Measurements from ENCODE around the gene HOXB4.

HOXB4 gene

DNA sequence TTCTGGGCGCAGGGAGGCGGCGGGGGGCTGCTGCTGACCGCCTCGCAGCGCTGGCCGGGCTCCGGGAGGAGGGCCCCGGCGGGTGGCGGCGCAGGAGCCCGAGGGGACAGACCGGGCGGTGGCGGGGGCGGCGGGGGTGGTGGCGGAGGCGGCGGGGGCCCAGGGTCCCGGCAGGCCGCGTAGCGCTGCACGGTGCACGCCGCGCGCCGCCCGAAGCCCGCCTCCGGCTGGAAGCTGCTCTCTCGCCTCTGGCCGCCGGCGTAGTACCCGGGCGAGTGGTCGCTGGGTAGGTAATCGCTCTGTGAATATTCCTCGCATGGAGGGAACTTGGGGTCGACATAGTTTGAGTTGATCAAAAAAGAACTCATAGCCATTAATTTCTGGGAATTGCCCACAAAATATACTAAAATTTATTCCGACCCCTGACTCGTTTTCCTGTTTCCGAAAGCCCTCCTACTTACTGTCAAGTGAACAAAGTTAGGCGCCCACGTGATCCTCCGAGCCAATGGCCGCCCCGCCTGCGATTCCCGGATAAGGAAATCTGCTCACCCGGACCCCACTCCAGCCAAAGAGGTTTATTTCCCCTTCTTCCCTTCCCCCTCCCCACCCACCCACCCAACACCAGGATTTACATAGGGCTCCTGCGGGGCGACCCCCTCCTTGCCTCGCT is at the start of gene HOXB4:
Gene HOXB4 (minus strand): TSS at position 405 of the 670 bp plus-strand sequence. CDS start 31 bp downstream, at position 374.
- no peak for DNase-seq (ENCODE audit: low read depth in 3 of 3)

DNA sequence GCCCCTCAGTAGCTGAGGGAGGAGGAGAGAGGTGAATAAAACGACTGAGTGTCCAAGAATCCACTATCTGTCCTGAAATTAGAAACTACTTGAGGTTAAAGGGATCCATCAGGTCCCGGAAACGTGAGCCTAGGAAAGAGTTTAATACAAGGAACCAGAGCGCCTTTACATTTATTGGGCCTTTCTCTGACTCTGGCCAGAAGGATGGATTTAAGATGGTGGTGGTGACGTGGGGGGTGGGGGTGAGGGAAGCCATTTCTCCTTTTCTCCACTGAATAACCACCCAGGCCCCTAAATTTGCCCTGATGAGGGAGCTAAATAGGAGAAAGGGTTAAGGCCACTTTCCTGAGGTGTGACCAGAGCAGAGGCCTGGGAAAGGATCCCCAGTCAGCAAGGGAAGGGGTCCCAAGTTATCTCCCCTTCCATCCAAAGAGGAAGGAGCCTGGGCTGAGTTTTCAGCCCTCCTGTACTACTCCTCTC is 49.0 kb upstream of the HOXB4 start:
- no peak for DNase-seq (ENCODE audit: low read depth in 3 of 3)

DNA sequence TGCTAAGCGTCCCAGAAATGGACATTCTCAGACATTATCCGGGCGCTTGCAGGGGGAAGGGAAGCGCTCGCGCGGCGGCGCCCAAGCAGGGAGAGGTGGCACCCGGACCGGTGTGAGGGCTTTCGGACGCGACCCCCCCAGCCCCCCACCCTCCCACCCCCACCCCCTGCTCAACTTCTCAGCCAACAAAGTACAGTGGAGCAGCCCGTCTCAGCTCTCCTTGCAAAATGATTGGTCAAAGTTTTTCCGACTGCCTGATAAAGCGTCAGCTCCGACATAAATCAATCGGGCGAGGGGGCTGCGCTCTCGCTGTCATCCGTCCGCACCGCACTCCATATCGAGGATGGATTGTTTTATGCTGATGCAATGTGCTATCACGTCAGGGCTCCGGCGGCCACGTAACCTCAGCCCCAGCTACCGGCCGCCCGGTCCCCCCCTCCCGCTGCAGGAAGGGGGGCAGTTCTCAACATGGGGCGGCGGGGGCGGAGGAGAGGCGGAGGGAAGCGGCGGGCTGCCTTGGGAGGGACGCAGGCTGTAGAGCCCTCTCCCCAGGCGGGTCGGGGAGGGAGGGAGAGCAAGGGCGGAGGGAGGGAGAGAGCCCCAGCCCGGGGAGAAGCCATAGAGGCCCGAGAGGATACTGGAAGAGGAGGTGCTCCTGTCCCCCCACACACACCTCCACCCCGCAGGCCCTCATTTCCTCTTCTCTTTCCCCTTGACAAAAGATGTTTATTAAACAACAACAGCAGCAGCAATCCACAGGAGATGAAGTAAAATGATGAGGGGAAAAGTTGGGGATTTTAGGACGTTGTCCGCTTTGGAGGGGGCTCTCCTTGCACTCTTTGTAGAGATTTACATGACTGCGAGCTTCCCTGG is 48.3 kb upstream of the HOXB4 start, which contains the start of gene HOXB9:
Gene HOXB9 (minus strand): TSS at position 114 of the 873 bp plus-strand sequence. CDS start 89 bp downstream, at position 25.
- no peak for DNase-seq (ENCODE audit: low read depth in 3 of 3)

DNA sequence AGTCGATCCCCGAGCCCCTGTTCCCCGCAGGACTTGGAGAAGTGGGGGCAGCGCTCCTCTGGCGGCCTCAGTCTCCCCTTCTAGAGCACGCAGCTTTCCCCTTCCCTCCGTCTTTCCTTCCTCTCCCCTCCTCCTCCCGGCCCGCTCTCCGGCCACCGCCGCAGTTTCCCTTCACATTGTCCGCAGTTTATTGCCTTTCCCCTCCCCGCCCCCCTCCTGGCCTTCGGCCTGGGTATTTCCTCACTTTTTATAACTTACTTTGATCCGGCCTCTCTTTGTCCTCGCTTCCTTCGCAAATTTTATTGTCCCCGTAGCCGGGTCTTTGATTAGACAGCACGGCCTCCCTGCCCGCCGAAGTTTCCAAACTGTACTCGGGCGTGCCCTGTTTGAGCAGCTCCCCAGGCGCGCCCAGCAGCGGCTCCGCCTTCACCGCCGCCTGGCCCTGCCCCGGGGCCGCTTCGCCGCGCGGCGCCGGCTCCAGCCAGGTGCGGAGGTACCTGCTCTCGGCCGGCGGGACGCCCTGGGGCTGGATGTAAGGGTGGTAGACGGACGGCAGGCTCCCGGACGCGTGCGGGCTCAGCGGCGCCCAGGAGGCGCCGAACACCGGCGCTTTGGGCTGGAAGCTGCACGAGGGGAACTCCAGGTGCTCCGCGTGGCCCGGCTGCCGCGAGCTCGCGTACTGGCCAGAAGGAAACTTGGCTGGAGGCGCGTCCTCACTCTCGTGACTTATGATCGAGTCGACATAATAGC is 47.5 kb upstream of the HOXB4 start:
- DNase-seq (ENCODE audit: low read depth in 3 of 3), result no peak

DNA sequence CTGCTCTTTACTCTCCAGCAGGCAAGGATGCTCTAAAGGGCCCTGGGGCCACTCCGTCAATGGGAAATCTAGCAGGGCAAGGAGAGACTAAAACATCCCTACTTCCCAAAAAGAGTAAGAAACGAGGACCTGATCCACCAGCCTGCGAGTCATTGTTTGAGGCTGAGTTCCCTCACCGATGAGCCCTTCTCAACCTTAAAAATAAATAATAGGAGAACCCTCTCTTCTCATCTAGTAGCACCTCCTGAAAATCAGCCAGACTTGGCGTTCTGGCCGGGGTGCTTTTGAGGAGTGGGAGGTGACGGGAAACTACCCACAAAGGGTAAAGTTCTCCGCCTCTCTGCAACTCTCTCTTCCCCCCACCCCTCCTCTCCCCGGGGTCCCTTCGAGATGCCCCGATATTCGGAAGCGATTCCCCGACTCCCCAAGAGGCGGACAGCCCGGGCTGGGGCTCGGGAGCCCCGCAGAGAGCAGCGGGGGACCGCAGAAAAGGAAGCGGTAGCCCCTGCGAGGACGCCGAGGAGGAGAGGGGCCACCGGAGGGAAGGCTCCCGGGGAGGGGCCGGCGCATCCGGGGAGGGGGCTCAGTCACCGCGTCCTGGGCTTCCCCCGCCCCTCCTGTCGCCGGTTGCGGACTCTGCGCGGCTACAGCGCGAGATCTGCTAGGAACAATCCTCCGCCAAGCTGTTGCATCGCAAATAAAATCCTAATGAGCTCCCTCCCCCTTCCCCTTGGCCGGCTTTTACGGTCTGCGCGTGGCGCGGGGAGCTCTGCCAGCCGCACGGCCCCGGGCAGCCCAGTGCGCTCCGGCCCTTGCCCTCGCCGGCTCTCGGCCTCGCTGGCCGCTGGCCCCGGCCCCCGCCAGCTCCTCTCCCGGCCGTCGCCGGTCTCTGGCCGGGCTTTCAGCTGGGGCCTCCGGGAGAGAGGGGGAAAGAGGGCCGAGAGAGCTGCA is 46.7 kb upstream of the HOXB4 start:
- no peak for DNase-seq (ENCODE audit: low read depth in 3 of 3)

DNA sequence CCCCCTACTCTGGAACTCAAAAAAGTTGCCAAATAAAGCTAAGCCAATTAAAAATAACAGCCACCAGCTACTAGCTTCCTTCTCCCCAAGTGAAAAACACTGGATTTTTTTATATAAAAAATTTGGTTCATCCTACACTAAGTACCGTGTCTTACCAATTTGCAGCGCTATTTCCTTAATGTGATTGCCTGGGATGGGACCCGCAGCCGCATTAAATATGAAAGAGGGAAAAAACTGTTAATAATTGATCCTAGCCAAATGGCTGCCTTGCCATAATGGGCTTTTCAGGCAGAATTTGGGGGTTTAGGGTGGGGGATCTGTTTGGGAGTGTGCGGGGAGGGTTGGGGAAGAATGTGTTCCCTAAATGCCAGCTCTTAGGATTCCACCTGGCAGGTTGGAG is 46.0 kb upstream of the HOXB4 start:
- no peak for DNase-seq (ENCODE audit: low read depth in 3 of 3)

DNA sequence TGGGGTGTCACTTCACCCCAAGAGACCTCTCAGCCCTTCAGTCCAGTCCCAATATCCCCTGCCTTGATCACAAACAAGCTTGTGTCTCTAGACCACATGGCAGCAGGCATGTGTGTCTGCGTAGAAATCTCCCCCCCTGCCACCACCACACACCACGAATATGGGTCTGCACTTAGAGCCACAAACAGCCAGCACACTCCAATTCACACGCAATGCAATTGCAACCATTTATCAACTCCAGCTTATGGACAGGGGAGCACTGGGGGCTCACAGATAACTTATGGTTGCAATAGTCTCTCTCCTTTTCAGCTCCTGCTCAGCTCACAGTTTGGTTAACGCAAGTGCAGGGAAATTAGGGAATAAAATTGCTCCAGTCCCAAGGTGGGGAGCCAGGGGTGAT is 45.4 kb upstream of the HOXB4 start:
- DNase-seq (ENCODE audit: low read depth in 3 of 3), result no peak

DNA sequence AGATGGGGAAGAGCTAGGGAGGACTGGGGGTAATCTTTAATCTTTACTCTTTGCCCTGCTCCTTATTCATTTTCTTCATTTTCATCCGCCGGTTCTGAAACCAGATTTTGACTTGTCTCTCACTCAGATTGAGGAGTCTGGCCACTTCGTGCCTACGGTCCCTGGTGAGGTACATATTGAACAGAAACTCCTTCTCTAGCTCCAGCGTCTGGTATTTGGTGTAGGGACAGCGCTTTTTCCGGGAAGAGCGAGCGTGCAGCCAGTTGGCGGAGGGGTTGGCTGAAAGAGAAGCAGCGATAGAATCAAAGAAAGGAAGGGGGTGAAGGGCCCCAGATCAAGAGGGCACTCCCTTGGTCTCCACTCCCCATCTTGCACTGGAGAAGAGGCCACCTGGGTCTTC is 44.7 kb upstream of the HOXB4 start:
- DNase-seq (ENCODE audit: low read depth in 3 of 3), result no peak

DNA sequence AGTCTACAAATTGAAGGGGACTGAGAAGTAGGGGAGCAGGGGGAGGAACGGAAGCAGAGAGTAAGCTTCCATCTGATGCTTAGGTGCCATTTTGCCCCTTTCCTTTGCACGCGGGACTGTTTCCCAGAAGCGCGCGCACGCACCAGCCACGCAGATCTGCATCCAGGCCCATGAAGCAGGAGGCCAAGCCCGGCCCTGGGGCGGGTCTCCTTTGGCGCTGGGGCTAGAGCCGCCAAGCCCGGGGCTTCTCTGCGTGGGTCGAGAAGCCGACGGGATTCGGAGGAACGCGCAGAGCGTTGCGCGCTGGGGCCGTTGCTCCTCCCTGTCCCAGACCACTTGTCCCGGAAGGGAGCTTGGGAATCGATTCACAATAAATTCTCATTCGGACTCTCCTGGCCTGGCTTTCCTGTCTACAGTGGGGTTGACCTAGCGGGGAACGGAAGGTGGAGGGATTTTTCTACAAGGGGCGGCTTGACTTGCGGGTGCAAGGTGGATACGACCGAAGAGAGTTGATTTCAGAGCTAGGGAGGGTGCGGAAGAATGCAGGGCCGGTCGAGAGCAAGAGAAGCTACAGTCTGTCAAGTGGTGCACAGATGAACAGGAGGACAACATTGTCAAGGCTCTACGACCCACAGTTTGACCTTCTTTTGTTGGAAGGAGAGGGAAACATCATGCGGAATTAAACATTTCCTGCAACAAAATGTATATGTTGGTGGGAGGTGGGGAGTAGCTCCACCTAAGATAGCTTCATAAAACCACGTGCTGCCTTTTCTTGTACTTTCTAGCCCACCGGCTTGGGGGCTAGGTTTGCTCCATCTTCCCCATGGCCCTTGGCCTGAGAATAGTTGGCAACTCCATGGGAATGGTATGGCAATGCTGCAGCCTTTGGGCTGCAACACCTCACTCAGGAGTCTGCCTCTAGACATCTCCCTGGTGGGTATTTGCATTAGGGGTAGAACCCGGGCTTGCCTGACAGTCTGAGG is 43.6 kb upstream of the HOXB4 start:
- DNase-seq (ENCODE audit: low read depth in 3 of 3), result no peak

DNA sequence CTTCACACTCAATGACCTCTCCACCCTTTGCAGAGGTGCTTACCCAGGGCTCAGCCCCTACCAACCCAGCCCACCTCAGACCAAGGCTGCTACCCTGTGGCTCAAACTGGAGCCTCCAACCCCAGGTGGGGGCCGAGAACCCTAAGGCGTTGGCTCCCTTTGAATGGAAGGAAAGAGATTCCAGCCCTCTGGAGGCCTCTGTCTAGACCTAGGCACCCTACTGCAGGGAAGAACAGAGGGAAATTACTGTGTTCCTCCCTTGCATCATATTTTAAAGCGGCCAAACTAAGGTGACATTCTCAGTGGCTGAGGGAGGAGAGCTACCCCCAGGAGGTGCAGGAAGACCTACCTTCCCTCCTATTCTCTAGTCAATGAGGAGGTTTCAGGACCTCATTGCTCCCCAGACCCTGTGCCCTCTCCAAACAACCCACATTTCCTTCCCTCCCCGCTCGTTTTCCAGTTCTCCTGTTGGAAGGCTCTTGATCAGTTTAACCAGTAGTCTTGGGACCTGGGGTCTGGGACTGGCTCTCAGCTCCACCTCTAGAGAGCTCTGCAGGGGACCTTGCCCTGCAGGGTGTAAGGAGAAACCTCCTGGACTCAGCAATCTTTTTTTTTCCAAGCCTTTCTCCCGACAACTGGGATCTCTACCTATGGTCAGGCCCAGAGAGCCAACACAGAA is 42.5 kb upstream of the HOXB4 start:
- DNase-seq (ENCODE audit: low read depth in 3 of 3), result no peak

DNA sequence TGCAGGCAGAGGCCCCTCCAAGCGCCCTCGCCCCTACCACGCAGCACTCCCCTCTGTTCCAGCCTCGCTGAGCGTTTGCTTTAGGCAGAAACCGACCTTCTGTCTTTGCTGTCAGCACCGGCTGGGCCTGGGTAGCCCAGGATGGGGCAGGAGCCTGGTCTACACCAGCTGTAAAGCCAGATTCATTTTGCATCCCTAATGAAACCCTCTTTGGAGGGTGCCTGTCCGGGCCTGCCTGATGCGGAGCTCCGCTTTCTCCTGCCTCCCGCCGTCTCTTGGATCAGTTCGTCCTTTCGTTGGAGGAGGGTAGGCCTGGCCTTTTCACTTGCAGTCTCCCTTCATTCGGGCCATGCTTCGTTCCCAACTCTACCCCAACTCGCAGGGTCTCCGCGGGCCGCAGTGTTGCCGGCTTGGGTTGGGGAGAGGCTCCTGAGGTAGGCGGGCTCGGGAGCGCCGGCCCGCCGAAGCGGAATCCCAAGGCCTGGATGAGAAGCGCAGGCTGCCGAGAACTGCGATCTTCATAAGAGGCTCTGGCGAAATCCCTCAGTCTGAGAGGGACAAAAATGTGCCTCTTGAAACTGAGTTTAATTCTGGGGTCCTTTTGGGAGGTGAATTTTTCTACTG is 41.8 kb upstream of the HOXB4 start:
- DNase-seq (ENCODE audit: low read depth in 3 of 3), result no peak

DNA sequence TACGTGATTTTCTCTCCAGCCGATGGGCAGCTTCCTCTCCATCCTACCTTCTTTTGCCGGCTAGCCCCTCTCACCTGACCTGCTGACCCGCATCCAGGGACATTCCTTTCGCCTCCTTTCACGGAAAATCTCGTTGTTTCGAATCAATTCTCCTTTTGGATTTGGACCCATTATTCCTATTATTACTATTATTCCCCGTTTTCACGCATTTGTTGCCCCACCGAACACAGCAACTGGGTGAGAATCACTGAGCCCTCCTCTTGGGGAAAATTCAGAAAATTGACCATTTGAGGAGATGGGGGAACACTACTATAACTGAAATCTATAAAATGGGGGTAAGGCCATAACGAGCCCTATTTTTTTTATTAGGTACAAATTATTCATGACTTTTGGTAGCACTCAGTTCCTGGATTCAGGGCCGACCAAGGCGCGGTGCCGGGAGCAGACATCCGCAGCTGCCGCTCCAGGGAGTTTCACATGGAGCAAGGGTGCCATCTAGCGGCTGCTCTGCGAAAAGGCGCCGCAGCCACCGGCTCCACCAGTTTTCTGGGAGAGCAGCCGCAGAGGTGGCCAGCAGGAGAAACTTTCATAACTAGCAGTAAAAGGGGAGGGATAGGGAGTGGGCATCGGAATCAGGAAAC is 40.2 kb upstream of the HOXB4 start:
- DNase-seq (ENCODE audit: low read depth in 3 of 3), result peak; percentile 71 to 73 (median 71)

DNA sequence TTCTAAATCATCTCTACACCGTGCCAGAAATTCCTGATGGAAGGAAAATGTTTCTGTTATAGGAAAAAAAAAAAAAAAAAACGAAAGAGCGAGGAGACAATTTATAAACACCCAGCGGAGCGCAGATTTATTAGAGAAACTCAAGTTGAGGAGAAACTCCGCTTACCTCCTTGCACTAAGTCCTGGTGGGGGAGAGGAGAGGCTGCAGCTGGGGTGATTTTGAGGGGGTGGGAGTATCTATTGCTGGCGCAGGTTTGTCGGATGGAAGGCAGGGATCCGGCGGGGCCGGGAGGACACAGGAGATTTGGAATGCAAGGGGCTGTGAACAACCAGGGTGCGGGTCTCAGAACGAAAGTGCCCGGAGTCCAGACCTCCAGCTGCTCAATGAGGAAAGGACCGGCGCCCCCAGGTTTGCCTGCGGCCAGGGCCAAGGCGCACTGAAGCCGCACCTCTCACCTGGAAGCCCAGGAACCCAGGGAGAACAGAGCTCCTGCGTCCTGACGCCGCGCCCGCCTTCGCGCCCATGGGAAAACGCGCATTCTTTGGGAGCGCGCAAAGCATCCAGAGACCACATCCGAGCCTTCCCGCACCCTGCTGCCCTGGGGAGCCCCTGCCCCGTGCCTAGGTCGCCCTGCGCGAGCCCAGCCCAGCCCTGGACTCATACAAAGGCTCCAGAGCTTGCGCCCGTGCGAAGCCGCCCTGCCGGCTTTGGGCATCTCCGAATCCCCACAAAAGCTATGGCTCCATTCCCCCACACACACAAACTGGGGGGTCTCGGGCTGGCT is 39.5 kb upstream of the HOXB4 start:
- DNase-seq (ENCODE audit: low read depth in 3 of 3), result no peak

DNA sequence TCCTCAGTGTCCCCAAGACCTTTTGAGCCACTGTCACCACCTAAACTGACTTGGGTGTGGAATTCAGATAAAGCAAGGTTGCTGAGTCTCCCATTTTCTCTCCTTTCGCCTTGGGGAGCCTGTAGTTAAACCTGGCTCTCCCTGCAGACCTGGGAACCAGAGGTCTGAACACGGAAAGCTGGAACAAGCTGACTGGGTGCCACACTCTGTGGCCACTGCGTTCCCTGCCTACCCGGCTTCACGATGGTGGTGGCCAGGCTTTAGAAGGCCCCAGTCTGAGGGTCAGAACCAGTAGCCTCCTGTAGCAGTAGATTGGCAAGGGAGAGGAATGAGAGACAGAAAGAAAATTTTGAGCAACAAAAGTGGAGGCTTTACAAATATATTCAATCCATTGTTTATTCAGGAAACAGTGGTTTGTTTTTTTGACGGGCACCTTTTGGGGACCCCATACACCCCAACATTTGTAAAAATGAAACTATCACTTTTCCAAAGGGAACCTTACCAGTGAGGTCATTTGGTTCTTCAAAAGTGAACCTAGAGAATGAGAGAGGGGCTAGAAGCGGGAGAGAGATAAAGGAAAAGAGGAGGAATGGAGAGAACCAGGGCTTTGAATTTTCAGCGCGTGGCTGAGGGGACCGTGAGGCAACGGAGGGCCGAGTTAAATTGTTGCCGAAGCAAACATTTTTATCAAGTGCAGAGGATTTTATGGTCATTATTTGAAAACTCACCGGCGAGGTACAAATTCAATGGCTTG is 38.7 kb upstream of the HOXB4 start:
- no peak for DNase-seq (ENCODE audit: low read depth in 3 of 3)

DNA sequence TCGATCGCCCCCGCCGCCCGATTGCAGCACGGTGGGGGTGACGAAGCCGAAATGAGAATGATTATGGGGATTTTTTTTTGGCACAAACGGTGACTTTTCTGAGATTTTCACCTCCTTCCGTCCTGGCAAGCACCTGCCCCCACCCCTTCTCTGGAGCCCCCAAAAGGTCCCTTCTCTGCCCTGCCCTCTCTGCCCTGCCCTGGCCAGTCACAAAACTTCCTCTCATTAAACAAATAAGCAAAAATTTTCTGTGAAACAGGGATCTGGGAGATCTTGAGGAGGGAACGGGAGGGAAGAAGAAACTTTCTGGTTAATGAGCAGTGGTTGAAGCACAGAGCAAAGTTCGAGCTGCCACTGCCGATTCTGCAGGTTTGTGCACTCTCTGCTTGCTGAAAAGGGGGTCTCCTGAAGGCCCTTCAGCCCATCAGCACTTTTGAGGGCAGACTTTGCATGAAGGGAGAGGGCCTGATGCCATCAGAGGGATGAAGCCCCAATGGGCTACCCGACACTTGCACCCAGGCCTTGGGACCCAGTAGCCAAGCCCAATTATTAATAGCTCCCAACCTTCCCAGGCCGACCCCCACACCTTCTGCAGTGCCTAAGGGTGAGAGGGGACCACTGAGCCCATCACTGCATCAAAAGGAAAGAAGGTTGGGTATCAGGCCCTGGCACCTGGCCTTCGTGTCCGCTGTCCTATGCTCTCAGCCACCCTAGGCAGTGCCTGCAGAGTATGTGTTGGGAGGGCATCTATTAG is 38.0 kb upstream of the HOXB4 start:
- DNase-seq (ENCODE audit: low read depth in 3 of 3), result no peak
